Activated CD8-positive, alpha-beta memory T cell treated with anti-CD3 and anti-CD28 coated beads for 1 hour (primary cell): Measurements from ENCODE around the gene RSPH1.

Source experiments
- DNase-seq, 2 donors: peaks; one replicate each; pipeline ENCODE4 v3.0.0-alpha.2; 2020; ENCODE audit warnings: low read depth in 1 of 2; ENCODE audit errors: extremely low read depth in 1 of 2

RSPH1 gene

GRCh38 chr21:42468491-42469131, 27.4 kb downstream of the RSPH1 start:
- DNase-seq, result no peak

GRCh38 chr21:42467140-42467983, 28.7 kb downstream of the RSPH1 start:
- no peak for DNase-seq

GRCh38 chr21:42466700-42467099, 29.3 kb downstream of the RSPH1 start:
- no peak for DNase-seq

GRCh38 chr21:42465803-42466127, 30.3 kb downstream of the RSPH1 start:
- no peak for DNase-seq

GRCh38 chr21:42465008-42465802, 30.8 kb downstream of the RSPH1 start:
- no peak for DNase-seq

DNA sequence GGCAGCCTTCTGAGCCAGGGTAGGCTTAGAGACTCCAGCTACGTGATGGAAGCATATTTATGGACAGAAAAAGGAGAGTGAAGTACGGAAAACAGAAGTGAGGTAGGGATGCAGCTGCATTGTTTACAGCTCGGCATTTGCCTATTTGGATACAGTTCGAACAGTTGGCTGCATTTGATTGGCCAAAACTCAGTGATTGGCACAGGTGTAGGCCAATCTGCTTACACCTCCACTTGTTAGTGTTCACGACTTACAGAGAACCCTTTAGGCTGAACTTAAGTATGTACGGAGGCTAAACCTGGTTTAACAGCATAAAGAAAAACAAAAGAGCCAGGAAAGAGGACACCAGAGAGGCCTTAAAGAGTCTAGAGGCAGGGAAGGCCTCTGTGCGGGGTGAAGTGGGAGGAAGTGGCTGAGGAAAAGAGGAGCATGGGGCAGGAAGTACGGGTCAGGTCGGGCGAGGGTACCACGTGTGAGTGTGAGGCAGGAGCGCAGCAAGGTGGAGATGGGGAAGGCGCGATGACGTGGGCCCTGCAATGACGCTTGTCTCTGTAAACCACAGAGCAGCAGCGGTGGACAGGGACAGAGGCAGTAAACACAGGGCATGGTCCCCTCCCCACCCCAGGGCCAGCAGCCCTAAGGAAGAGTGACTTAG, 32.0 kb downstream of the RSPH1 start:
- DNase-seq, result peak; percentile 27 to 66

DNA sequence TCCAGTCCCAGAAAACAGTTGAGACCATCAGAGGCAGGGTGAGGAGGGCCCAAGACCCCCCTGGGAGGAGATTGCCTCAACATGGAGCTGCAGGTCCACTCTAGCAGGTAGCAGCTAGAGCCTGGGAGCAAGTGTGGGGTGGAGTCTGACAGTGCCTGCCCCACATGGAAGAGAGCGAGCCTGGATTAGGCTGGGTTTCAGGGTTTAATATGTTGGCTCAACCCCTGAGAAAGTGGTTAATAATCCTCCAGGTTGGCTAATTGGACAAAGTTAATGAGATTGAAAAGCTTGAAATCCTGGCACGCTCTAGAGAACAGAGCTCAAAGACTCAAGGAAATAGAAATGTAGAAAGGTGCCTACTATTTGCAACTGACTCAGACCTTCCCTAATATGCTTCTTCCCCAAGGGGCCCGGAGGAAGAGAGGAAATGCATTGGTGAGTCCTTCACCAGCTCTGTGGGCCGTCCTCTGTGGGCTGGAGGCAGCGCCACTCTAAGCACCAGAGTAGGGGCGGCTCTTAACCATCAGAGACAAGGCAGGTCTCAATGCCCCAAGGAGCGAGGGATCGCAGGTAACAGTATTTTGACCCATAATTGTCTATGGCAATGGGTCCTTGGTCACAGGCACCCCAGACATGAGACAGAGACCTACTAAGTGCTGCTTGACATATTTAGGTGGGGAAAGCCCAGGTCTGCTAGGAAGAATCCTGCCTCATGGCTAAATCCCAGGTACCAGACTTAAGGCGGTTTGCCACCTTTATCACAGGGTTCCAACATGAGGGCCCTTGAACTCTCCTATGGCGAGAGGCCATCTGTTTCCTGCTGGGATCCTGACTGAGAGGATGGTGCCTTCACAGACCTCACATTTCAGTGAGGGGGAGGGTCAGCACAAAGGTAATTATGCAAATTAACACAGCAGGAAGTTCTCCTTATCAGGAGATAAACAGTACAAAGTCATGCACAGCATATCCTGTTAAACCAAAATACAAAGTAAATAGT, 33.8 kb downstream of the RSPH1 start:
- DNase-seq, result no peak

GRCh38 chr21:42461185-42461520, 34.9 kb downstream of the RSPH1 start:
- no peak for DNase-seq

GRCh38 chr21:42460391-42461184, 35.4 kb downstream of the RSPH1 start:
- no peak for DNase-seq

DNA sequence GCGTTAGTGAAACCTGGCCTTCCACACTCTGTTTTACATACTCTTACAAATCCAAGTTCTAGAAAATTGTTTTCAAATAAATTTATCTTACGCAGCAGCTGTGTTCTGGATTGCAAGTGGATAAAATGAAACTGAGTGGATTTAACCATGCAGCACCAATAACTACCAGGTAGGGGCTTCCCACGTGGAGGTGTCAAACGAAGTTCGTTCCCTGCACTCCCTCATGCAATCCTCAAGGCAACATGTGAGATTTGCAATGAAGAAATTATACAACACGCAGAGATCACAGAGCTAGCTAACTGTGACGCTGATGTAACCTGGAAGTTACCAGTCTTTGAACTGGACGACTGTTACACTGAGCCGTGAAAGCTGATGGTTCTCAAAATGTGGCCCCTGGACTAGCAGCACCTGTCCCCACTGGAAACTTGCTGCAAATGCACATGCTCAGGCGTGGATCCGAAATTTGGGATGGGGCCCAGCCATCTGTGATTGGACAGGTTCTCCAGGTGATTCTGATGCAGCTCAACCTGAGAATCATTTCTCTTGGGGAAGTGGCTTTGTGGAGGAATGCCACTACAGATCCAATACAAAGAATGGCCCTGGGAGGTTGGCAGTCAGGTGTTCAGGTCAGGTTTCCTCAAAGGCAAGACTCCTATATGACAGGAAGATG, 36.3 kb downstream of the RSPH1 start:
- DNase-seq, result no peak

- DNase-seq, result no peak
Measured at GRCh38 chr21:42459082-42459460, 37.0 kb downstream of the RSPH1 start.

DNA sequence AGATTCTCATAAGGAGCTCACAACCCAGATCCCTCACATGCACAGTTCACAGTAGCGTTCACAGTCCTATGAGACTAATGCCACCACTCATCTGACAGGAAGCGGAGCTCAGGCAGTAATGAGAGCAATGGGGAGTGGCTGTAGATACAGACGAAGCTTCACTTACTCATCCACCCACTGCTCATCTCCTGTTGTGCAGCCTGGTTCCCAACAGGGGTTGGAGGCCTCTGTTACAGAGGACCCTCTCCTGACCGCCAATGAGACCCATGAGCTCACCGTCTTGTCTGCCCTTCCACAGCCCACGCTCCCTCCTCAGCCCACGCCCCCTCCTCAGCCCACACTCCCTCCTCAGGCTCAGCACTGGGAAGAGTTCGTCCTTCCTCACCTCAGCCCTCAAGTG, 39.6 kb downstream of the RSPH1 start:
- DNase-seq, result no peak

DNA sequence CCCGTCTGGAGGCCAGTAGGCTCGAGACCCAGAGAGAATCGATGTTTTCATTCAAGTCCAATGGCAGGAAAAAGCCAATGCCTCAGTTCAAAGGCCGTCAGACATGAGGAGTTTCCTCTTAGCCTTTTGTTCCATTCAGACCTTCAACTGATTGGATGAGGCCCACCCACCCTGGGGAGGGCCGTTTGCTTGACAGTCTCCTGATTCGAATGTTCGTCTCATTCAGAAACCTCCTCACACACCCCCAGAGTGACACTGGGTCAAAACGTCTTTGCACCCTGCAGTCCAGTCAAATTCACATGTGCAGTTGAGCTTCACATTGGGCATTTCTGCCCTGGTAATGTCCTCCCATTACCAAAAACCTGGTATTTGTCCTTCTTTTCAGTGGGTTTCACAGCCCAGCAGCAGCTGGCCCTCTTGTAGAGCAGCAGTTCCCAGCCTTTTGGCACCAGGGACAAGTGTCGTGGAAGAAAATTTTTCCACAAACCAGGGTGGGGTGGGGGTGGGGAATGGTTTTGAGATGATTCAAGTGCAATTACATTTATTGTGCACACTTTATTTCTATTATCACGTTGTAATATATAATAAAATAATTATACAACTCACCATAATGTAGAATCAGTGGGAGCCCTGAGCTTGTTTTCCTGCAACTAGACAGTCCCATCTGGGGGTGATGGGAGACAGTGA, 40.1 kb downstream of the RSPH1 start:
- DNase-seq, result no peak

DNA sequence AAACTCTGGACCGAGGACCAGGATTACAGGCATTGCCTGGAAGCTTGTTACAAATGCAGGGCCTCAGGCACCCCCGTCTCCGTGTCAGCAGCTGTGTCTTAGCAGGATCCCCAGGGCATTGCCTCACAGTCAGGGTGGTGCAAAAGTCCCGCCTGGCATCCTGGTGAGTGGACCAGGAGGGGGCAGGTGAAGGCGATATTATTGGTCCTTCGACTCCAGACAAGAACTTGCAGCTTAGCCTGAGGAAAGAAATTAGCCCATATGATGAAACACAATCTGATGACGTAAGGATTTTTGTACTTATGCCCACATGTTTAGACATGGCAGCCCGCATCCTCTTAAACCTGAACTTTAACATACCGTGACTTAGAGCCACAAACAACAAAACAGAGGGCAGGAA, 40.8 kb downstream of the RSPH1 start:
- DNase-seq, result no peak

DNA sequence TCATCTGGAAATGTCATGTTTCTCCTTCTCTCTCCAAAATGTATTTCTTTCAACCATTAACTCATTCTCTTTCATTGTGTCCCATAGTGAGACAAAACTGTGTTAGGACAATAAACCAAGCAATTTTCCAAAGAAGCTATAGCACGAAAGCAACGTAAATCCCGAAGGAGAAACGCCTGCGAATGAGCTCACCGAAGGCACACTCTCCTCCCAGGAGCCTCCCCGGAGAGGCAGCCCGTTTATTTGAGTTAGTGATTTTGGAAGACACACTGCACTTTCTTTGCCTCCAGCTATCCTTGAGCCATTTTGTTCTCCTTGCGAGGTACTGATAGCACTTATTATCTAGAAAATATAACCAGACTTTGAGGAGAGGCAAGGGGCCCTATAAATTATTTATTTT, 41.2 kb downstream of the RSPH1 start:
- DNase-seq, result no peak

GRCh38 chr21:42453986-42454570, 41.9 kb downstream of the RSPH1 start:
- no peak for DNase-seq

GRCh38 chr21:42453224-42453985, 42.6 kb downstream of the RSPH1 start:
- no peak for DNase-seq
